ENCODE data around the gene KAZN.
A peak's percentile ranks its signal among the peaks of the same experiment; 100 is the strongest.

Gene KAZN

DNA sequence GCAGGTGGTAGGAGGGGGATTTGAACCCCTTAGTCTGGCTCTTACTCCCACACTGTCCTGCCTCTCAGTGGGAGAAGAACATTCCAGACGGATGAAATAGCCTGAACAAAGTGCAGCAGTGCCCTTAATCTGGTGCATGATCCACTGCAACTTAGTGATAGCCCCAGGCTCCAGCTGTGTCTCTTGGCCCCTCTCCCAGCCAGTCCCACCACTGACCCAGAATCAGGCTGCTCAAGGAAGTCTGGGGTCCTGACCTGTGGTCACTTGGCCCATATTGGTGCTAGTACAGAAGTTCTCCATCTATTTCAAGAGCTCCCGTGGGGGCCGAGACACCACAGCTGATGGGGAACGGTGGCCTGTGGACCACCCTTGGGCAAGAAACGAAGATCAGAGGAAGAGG is 255.0 kb downstream of the KAZN start:
- DNase-seq (ENCODE audit: low spot score) = no peak

DNA sequence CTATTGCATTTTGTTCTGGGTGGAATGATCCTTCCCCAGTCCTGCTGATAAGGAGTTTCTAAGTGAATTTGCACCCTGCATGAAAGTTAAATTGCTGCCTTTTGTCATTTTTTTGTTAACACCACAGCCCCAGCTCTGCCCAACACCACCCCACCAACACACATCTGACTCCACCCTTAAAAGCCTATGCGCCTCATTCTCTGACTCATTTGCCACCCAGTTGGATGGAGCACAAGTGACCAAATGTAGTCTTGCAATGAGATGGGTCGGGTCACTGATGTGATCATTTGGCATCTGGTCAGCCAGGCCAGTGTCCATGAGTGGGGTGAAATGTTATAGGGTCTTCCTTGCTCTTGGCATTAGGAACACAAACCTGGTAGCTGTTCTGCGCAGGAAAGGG is 256.8 kb downstream of the KAZN start:
- DNase-seq (ENCODE audit: low spot score) = no peak

DNA sequence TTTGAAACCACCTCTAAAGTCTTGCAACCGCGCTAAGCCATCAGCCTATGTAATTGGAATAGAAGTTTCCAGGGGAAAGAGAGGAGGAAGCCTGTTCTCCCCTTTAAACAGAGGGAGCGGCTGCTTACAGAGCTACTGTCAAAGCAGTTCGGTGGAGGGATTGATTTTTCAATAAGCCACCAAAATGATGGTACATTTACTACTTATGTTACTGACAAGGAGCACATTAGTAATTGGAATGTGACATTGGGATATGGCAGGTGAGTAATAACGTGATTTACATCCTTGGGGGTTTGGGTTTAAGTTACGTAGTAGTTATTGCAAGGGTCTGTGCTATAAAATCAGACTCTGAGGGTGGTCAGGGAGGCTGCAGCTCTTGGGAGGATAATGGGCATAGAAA is 257.3 kb downstream of the KAZN start:
- no peak for DNase-seq (ENCODE audit: low spot score)

DNA sequence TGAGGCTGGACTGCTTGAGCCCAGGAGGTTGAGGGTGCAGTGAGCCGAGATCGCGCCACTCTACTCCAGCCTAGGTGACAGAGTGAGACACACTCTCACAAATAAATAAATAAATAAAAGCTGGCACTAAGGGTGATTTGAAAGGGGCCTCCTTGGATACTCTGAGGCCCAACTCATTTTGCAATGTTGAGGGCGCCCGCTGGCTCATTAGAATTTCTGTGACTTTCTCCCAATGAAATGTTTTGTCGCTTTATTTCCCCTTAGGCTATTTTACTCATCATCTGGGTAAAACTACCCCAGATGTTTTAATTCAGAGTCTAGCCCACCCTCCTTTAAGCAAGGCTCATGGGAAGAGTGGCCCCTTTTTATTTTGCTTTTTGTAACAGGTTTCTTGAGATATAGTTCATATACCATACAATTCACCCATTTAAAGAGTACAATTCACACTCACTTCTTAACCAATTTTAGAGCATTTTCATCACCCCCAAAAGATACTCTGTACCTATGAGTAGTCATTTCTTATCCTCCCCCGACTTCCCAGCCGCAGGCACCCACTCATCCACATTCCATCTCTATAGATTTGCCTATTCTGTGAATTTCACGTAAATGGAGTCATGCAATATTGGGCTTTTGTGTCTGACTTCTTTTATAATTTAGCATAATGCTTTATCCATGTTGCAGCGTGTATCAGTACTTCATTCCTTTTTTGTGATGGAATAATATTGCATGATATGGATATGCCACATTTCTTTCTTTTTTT is 259.1 kb downstream of the KAZN start:
- DNase-seq (ENCODE audit: low spot score) = no peak

DNA sequence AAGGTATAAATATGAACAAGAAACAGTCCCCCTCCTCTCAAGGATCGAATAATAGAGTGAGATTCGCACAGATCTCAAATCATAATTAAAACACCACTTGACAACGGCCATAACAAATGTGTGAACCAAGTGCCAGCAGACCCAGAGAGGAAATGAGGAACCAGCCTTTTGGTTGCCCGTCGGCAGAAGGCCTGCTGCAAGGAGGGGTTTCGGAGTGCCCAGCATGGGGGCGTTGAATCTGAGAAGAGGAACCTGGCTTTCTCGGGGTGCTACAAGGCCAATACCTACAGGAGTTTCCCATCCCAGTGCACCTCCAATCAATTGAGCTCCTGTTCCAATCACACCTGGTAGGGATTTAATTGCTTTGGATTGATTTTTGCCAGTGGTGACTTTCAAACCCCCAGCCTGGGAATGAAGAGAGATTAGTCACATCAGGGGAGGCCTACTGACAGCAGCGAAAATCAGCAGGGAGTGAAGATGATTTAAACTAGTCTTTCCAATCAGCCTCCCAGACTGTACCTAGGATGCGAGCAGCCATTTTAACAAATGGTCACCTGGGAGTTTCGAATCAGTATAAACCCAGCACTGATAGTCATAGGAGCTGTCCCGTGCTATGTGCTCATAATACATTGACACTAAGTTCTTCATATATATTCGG is 263.8 kb downstream of the KAZN start:
- no peak for DNase-seq (ENCODE audit: low spot score)

DNA sequence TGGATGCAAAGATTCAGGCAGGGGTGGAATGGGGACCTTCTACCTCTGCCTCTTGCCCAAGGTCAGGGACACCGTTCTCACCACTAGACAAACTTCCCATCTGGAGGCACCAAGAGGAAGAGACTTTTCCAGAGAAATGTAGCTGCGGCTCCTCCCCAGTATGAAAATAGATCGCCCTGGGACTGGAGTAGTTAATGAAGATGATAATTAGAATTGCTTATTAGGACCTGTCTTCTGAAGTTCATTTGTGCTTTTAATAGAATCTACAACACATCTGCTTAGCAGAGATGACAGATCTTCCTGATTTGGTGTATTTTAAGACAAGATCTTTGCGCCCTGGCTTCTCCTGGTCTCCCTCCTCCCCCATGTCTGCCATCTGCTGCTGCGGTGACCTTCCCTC is 266.6 kb downstream of the KAZN start:
- DNase-seq (ENCODE audit: low spot score) = no peak

DNA sequence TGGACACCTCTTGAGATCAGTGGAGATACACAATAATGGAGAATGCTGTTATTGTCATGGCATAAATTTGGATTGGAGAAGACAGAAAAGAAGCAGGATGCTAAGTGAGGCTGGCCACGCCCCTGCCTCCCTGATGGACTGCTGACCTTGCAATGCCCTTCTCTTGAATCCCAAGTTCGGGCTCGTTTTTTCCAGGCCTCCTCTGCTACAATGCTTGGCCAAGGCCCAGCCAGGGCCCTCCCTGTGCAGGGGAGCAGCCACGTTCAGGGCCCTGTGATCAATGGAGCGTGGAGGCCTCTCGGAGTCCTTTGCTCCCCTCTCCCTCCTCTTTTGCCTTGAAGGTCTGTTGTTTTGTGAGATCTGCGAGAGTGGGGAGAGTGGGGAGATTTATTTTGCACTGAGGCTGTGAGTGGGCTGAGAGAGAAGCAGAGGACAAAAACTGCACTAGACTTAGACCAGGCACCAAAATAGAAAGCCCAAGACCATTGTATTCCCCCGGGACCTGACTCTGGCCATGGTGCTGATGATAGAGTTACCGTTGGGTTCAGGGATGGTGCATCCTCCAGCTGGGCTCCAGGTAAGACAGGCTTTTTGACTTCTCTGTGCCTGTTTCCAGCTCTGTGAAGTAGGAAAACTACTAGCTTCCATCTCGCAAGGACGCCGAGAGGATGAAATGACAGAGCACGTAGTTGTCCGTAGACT is 268.6 kb downstream of the KAZN start:
- DNase-seq (ENCODE audit: low spot score) = no peak

DNA sequence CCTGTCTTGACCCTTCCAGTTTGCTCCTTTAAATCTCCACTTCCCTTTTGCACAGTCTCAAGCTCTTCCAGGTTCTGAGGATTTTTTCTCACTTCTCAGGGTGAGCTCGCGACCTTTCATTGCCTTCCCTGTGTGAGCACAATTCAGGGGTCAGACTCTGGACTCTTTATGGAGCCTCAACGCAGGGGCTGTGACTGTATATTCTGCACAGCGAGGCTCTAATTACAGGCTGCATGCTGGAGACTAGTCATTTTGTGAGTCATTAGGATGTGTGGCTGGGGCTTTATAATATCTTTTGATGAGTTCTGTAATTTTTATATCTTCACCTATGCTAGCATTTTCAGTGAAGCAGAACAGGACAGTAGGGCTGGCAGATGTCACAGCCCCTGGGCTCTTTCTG is 270.7 kb downstream of the KAZN start:
- DNase-seq (ENCODE audit: low spot score) = no peak

DNA sequence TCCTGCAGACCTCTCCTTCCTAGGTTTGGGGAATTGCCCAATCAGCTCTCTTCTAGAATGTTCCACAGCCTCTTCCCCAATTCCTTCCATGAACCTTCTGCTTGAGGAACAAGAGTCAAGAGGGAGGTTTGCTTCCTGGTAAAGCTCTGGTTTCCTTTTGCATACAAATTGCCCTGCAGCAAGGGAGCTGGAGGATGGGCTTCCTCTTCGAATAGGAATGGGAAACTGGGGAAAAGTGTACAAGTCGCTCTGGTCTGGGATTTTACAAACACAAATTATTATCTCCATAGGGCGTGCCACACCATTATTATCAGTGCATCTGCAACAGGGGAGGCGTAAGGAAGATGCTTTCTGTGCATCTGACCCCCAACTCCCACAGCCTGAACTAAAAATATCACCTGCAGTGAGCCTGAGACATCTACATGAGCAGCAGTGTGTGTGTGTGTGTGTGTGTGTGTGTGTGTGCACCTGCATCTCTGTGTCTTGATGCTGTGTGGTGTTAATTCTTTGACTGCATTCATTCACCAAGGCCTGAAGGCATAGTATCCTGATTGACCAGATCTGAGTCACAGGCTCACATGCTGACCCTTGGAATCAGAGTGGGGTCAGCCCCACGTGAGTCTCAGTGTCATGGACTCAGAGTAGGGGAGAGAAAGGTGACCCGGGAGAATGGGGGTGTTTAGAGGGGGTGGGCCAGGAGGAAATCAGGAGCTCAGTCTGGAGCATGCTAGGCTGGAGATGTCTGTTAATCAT is 272.9 kb downstream of the KAZN start:
- DNase-seq (ENCODE audit: low spot score) = no peak

DNA sequence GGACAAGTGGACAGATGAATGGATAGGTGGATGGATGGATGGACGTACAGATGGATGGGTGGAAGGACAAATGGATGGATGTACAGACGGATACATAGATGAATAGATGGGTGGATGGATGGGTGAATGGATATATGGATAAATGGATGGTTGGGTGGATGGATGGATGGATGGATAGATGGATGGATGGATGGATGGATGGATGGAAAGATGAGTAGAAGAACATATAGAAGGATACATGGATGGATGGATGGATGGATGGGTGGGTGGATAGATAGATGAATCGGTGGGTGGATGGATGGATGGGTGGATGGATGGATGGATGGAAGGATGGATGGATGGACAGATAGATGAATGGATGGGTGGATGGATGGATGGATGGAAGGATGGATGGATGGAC is 274.3 kb downstream of the KAZN start:
- DNase-seq (ENCODE audit: low spot score) = no peak

DNA sequence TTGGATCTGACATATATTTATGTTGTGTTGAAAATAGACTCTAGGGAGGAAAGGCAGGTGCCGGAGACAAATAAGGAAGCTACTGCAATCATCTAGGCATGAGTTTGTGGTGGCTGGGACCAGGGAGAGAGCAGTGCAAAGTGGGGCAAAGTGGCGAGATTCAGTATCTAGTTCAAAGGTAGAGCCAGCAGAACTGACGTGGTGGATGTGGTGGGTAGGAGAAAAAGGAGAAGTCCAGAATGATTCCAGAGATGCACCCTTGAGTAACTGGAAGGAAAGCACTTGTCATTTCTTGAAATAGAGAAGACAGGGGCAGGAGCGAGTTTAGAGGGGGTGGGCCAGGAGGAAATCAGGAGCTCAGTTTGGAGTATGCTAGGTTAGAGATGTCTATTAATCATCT is 275.2 kb downstream of the KAZN start:
- DNase-seq (ENCODE audit: low spot score) = no peak

DNA sequence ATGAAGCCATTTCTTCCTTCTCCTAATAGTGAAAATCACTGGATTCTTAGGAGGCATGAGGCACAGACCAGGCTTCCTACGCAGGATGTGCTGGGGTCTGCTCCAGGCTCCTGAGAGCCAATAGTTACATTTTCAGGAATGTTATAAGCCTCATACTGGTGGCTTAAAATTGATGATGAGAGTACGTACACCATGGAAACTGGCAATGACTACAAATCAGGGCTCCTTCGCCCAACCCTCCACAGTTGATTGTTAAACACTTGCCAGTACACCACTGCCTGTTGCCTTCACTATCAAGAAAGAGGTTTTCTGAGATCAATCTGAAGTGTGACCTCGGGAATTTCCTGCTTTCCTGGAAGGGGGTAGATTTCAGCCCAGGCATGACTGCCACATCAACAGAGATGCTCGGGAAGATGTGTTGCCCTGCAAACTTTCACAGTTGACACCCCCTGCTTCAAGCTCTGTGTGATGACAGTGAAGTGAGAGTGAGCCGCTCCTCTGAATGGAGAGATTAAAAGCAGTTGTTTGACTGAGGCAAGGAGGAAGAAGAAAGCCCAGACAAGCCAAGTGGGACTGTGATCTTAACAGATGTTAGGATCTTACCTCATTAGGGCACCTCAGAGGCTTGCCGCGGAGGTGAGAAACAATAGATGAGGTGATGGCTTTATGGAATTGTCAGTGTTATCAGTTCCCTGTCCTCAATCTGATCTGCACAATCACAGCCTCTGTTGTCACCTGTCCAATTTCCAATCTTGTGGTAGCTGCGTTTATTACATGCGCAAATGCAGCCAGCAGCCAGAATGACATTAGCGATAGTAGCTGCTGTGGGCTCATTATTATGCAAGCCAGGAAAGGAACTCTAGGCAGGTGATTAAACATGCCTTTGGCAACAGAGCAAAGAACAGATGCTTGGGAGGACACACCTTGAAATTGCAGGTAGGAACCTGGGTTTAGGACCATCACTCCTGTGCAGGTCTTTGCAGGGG is 277.3 kb downstream of the KAZN start:
- no peak for DNase-seq (ENCODE audit: low spot score)

DNA sequence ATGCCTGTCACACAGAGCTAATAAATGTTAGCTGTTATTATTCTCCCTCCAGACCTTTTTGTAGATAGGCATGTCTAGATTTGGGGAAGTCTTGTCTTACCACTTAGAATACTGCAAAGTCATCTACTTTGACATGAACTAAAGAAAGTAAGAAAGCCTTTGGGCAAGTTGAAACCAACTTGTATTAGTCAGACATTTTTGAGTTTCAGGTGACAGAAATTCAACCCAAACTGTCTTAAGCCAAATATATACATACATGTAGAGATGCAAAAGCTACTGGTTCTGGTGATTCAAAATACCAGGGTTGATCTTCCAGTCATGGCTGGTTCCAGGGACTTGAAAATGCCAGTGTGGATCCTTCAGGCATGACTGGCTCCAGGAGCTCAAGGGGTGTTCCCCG is 278.3 kb downstream of the KAZN start:
- no peak for DNase-seq (ENCODE audit: low spot score)

DNA sequence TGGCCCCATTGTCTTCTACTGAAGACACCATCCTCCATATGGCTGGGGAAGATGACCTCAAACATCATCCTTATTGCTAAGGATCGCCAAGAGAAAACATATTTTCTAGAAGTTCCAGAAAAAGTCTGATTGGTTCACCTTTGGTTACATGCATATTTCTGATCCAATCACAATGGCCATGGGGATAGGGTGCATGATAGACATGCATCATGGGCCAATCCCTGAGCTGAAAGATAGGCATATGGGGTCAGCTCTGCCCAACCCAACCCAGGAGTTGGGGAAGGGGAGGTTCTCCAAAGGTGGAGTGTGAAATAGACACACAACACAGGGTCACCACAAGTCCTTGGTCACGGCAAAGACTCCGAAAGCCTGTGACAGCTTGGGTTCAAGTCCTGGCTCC is 278.7 kb downstream of the KAZN start:
- no peak for DNase-seq (ENCODE audit: low spot score)

DNA sequence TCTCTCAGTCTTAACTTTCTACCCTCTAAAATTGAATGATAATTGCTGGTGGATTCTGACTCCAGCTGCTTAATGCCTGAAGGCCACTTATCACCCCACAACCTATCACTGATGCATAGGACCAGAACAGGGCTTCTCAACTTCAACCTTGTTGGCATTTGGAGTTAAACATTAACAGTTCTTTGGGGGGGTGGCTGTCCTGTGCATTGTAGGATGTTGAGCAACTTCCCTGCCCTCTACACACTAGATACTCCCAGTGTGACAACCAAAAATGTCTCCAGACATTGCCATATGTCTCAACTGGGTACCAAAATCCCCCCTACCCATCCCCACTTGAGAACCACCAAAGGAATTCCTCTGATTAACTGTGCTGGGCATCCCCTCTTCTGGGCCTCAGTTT is 279.6 kb downstream of the KAZN start:
- DNase-seq (ENCODE audit: low spot score) = no peak

DNA sequence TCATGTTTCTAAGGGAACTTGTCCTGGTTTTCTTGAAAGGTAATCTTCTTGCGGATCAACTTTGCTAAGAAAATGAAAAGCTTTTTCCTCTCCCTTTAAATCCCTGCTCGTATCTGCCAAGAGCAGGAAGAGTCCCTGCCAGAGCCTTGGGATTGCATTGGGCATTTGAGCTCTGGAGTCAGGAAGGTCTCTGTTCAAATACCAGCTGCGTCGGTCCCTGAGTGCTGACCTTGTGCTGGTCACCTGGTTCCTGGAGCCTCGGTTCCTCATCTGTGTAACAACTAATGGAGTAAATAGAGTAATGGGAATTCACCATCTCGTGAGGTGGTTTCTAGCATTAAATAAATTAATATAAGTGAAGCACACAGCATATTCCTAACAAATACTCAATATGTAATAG is 280.5 kb downstream of the KAZN start:
- DNase-seq (ENCODE audit: low spot score) = no peak

DNA sequence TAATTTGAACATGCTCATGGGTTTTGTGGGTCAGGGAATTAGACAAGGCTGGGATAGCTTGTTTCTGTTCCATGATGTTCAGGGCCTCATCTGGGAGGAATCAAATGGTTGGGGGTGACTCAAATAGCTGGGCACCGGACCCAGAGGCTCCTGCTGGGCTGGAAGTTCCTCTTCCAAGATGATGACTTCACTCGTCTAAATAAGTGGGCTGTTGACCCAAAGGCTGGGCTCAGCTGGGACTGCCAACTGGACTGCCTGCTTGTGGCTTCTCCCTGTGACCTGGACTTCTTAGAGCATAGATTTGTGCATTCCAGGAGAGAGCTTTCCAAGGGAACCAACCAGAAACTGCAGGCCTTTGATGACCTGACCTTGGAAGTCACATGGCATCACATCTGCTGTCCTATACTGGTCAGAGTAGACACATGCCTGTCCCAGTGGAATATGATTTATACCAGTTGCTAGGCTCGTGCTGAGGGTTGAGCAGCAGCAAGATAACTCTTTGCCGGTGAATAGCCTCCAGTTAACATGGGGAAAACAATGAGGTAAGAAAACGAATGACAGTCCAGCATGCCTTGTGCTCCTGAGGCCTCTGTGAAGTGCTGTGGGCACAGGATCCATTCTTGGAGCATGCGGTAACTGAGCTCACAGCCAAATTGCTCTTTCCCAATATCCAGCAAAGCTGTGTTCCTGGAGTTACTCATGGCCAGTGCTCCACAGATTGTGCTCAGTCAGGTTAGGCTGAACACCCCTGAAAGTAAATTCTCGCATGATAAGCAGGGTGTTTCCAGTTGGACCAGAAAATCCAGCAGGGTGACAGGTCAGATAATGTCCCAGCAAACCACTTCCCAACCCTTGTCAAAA is 282.2 kb downstream of the KAZN start:
- peak; percentile 57 for DNase-seq (ENCODE audit: low spot score)

DNA sequence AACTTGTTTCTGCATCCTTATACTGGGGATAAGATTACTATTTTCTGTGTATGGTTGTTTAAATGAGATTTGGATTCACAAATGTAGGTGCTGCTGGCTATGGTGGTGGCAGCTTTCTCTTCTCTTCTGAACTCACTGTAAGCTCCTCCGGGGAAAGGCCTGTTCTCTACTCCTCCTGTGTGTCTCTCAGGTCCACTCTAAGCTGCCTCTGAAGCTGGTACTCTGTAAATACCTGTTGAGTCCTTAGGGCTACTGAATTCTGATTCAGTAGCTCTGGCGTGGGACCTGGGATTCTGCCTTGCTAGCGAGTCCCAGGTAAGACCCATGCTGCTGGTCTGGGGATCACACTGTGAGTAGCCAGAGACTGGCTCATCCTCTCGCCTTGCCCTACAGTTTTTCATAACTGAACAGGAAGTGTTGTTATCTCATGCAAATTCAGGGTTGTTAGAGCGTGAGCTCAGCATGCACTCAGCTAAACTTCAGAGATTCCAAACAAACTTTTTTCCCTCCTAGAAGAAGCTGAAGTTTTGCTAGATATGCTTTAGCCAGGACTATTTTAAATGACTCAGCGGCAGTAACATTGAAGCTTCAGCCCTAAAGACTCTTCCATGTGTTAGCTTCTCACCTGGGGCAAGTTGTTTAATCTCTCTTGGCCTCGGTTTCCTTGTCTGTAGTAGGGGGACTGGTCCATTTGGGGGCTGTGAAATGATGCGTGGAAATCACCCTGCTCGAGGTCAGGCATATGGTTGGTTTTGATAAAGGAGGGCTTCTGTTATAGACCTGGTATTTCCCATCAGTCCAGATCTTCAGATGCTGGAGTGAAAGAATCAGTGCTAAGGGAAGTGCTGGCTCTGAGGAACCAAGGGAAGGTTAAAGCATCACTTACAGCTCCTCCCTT is 283.5 kb downstream of the KAZN start:
- DNase-seq (ENCODE audit: low spot score) = no peak

DNA sequence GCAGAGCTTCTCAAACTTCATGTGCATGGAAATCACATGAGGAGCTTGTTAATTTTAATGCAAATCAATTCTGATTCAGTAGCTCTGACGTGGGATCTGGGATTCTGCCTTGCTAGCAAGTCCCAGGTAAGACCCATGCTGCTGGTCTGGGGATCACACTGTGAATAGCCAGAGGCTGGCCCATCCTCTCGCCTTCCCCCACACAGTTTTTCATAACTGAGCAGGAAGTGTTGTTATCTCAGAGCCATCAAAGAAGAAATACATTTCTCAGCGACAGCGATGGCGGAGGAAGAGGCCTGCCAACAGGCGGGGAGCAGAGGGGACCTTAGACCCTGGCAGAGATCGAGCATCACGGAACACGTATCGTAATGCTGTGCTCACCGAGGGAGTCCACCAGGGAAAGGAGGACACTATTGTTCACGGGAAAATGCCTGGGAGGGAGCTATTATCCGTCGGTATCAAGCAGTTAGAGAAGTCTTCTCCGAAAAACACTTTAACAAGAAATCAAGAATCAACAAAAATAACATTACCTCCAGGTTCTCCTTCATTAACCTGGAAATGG is 286.2 kb downstream of the KAZN start:
- DNase-seq (ENCODE audit: low spot score) = no peak
